HCT116 (cell line): ENCODE measurements around the gene SLC25A21. TPM values are rescaled to one million over a fixed set of nuclear protein-coding genes. Genes with fewer than 3 reads are reported as not detected.

Source experiments
- ATAC-seq: fragments of 200-7000 bp; cut with Tn5 transposase; 2 replicates; pipeline ENCODE4 v1.9.1; 2020; ENCODE audit warnings: mild to moderate bottlenecking, moderate library complexity
- BruUV-seq: library from RNA; stranded (reverse); fragments of 400-500 nt; replicated peaks from 2 replicates; lab custom pipeline; 2021; lab: Mats Ljungman, UMichigan
- CTCF ChIA-PET: fragments of 300-600 bp; sonication (Branson Sonifier 250); formaldehyde crosslinking; loops from one replicate; lab custom pipeline; 2021; ENCODE audit warnings: antibody characterized with exemption; lab: Charles Lee
- POLR2A ChIA-PET: fragments of 300-600, 350-600 bp; sonication (Branson Sonifier 250); formaldehyde crosslinking; loops from one replicate; lab custom pipeline; 2021; ENCODE audit warnings: antibody characterized with exemption; lab: Charles Lee
- RAD21 ChIA-PET, 2 experiments: fragments of 300-600 bp; sonication (Branson Sonifier 250); formaldehyde crosslinking; loops; one replicate each; lab custom pipeline; 2023; ENCODE audit warnings: low total read pairs in 2 of 2; ENCODE audit not compliant: uncharacterized antibody in 2 of 2, unreplicated experiment in 2 of 2, low non-redundant PET in 1 of 2; lab: Charles Lee
- DNase-seq: peaks from one replicate; pipeline ENCODE4 v3.0.0-alpha.2; 2010; ENCODE audit warnings: low read depth, low spot score
- H2AFZ ChIP-seq: fragments of 200-600 bp; shearing (Covaris generic), sonication (generic); 2 replicates; pipeline ENCODE4 v1.6.1; 2017; ENCODE audit warnings: low read depth, mixed run types, mixed read lengths, antibody characterized with exemption, low read length; ENCODE audit not compliant: poor library complexity, severe bottlenecking
- H3K27ac ChIP-seq: 2 replicates; pipeline ENCODE4 v1.5.1; 2012; ENCODE audit warnings: low read depth, low read length
- H3K27me3 ChIP-seq: fragments of 200-600 bp; sonication (generic); 2 replicates; pipeline ENCODE4 v1.6.1; 2016; ENCODE audit warnings: mixed run types, low read length, mixed read lengths; ENCODE audit not compliant: insufficient read depth
- H3K36me3 ChIP-seq, 2 experiments: fragments of 200-500 bp in 1 of 2; fragments of 200-600 bp in 1 of 2; sonication (Bioruptor generic) in 1 of 2; sonication (generic) in 1 of 2; 2 replicates each; pipeline versions ENCODE4 v1.5.1 to v1.6.1; 2014 to 2016; ENCODE audit warnings: low read length in 2 of 2, inconsistent platforms in 1 of 2, mixed read lengths in 1 of 2, mixed run types in 1 of 2; ENCODE audit not compliant: insufficient read depth in 2 of 2, control insufficient read depth in 1 of 2
- H3K4me1 ChIP-seq, 2 experiments: fragments of 200-600 bp in 1 of 2; sonication (generic) in 1 of 2; 2 replicates each; pipeline versions ENCODE4 v1.5.1 to v1.6.1; 2012 to 2017; ENCODE audit warnings: low read length in 2 of 2, inconsistent platforms in 1 of 2, mild to moderate bottlenecking in 1 of 2, mixed read lengths in 1 of 2, mixed run types in 1 of 2, moderate library complexity in 1 of 2; ENCODE audit not compliant: insufficient read depth in 2 of 2, control insufficient read depth in 1 of 2
- H3K4me2 ChIP-seq: fragments of 200-600 bp; sonication (generic); 2 replicates; pipeline ENCODE4 v1.6.1; 2017; ENCODE audit warnings: mixed run types, low read length, mixed read lengths
- H3K4me3 ChIP-seq, 2 experiments: fragments of 200-600 bp in 1 of 2; sonication (generic) in 1 of 2; replicated peaks in 1 of 2; 2 replicates each; pipeline ENCODE4 v1.5.1; 2011 to 2016; ENCODE audit warnings: low read length in 2 of 2, control low read depth in 1 of 2, low read depth in 1 of 2, mild to moderate bottlenecking in 1 of 2, mixed read lengths in 1 of 2, mixed run types in 1 of 2
- H3K79me2 ChIP-seq: fragments of 200-600 bp; sonication (generic); 2 replicates; pipeline ENCODE4 v1.6.1; 2017; ENCODE audit warnings: mild to moderate bottlenecking, mixed run types, low read length, moderate library complexity, mixed read lengths; ENCODE audit not compliant: insufficient read depth
- H3K9ac ChIP-seq: fragments of 200-600 bp; sonication (generic); 2 replicates; pipeline ENCODE4 v1.6.1; 2016; ENCODE audit warnings: low read length, mixed read lengths
- H3K9me2 ChIP-seq: fragments of 200-600 bp; sonication (generic), shearing (Covaris generic); 2 replicates; pipeline ENCODE4 v1.6.1; 2017; ENCODE audit warnings: mixed run types, mild to moderate bottlenecking, moderate library complexity; ENCODE audit not compliant: insufficient read depth
- H3K9me3 ChIP-seq, 2 experiments: fragments of 200-500 bp in 1 of 2; fragments of 200-600 bp in 1 of 2; sonication (Bioruptor generic) in 1 of 2; sonication (generic) in 1 of 2; 2 replicates each; pipeline ENCODE4 v1.6.1; 2014 to 2017; ENCODE audit warnings: low read length in 2 of 2, mixed read lengths in 2 of 2, inconsistent platforms in 1 of 2, low read depth in 1 of 2, mild to moderate bottlenecking in 1 of 2, mixed run types in 1 of 2, moderate library complexity in 1 of 2; ENCODE audit not compliant: control insufficient read depth in 1 of 2, insufficient read depth in 1 of 2
- H4K20me1 ChIP-seq: fragments of 200-600 bp; sonication (generic), shearing (Covaris generic); 2 replicates; pipeline ENCODE4 v1.6.1; 2017; ENCODE audit warnings: mixed run types, mild to moderate bottlenecking, moderate library complexity; ENCODE audit not compliant: insufficient read depth
- EZH2 ChIP-seq: fragments of 200-600 bp; sonication (generic); IDR thresholded peaks from 2 replicates; pipeline ENCODE4 v1.6.1; 2017; ENCODE audit warnings: antibody characterized with exemption, mixed run types
- JUND ChIP-seq: IDR thresholded peaks from 2 replicates; pipeline ENCODE4 v1.6.1; 2012
- POLR2A ChIP-seq: IDR thresholded peaks from 2 replicates; pipeline ENCODE4 v1.7.0; 2011; ENCODE audit warnings: borderline replicate concordance; ENCODE audit not compliant: insufficient read depth, insufficient read length; ENCODE audit errors: extremely low read depth
- RAD21 ChIP-seq: IDR thresholded peaks from 2 replicates; pipeline ENCODE4 v1.6.1; 2012; ENCODE audit warnings: low read depth, mild to moderate bottlenecking
- REST ChIP-seq: IDR thresholded peaks from 2 replicates; pipeline ENCODE4 v1.6.1; 2012; ENCODE audit warnings: low read depth
- SP1 ChIP-seq: IDR thresholded peaks from 2 replicates; pipeline ENCODE4 v1.6.1; 2012; ENCODE audit warnings: low read depth
- SRF ChIP-seq: IDR thresholded peaks from 2 replicates; pipeline ENCODE4 v1.6.1; 2012; ENCODE audit warnings: low read depth
- TCF7L2 ChIP-seq: IDR thresholded peaks from 2 replicates; pipeline ENCODE4 v1.7.0; 2011; ENCODE audit warnings: borderline replicate concordance, inconsistent platforms; ENCODE audit not compliant: insufficient read depth, insufficient read length; ENCODE audit errors: extremely low read depth
- ZBTB33 ChIP-seq: IDR thresholded peaks from 2 replicates; pipeline ENCODE4 v1.6.1; 2011; ENCODE audit warnings: mild to moderate bottlenecking, low read length, moderate library complexity; ENCODE audit not compliant: insufficient replicate concordance; ENCODE audit errors: extremely low read depth
- ZFX ChIP-seq: fragments of 450-650 bp; IDR thresholded peaks from 2 replicates; pipeline ENCODE4 v1.6.1; 2017
- intact Hi-C: fragments of 100-400 bp; cut with micrococcal nuclease; formaldehyde crosslinking; loops from 2 replicates; pipeline ENCODE4 v1.10.0; 2022
- total RNA-seq: library from RNA; stranded (reverse); gene quantifications from one replicate; pipeline ENCODE4 v1.2.1, GENCODE V29; 2021; ENCODE audit not compliant: unreplicated experiment

SLC25A21 gene
- total RNA-seq, 1 experiment from 2014 or later: 3.5 TPM

GRCh38 chr14:37035401-37035800 lies 137.0 kb downstream of the SLC25A21 start:
- H3K27ac ChIP-seq: no peak overlapping the region
- no peak overlapping the region for H3K9ac ChIP-seq
- H3K4me1 ChIP-seq: peaks cover 0 to 5% of the 10 kb centered on the region in 2 experiments; a peak in 1 of 4 replicates
- no peaks in the 10 kb centered on the region for H4K20me1 ChIP-seq
- H2AFZ ChIP-seq: no peak overlapping the region
- no peaks in the 10 kb centered on the region for H3K9me3 ChIP-seq
- H3K4me3 ChIP-seq: no peak overlapping the region
- ChIA-PET CTCF (no interaction called here), POLR2A (no interaction called here), RAD21 (no interaction called here)
- no peaks in the 10 kb centered on the region for H3K36me3 ChIP-seq
- H3K27me3 ChIP-seq: no peaks in the 10 kb centered on the region
- H3K9me2 ChIP-seq: no peaks in the 10 kb centered on the region
- intact Hi-C loops: no loop called here
- no peak for TF ChIP-seq REST
- TF ChIP-seq ZBTB33: no peak
- TF ChIP-seq TCF7L2: no peak
- no peak for TF ChIP-seq RAD21
- no peak for TF ChIP-seq ZFX
- no peak for TF ChIP-seq JUND
- no peak for TF ChIP-seq SP1
- no peak for TF ChIP-seq EZH2
- TF ChIP-seq SRF: no peak
- TF ChIP-seq POLR2A: no peak
- H3K4me2 ChIP-seq: no peak overlapping the region
- no peak for DNase-seq
- H3K79me2 ChIP-seq: no peaks in the 10 kb centered on the region
- BruUV-seq: no TSS peak
- ATAC-seq: no peak
